ENCODE results near the gene ECSIT. TPM values are rescaled to one million over a fixed set of nuclear protein-coding genes. Genes with fewer than 3 reads are reported as not detected.
"Not testable (repeated sequence)": the region's sequence is repeated elsewhere in the genome, so short reads cannot be mapped to it uniquely, and the experiment has no call there.

ECSIT gene
- total RNA-seq, 1 experiment from 2014 or later, result 56.4 TPM

- CTCF ChIA-PET; H3K27me3 Mint-ChIP-seq (ENCODE audit: low read depth); H3K4me3 Mint-ChIP-seq; H3K9me3 Mint-ChIP-seq; H3K36me3 Mint-ChIP-seq; H3K27ac Mint-ChIP-seq; ATAC-seq; POLR2A ChIA-PET; H3K4me1 Mint-ChIP-seq; DNase-seq (ENCODE audit: low spot score): not testable (repeated sequence)
These were observed 44.8 kb upstream of the ECSIT start for GRCh38 chr19:11573763-11574162.

- H3K4me3 Mint-ChIP-seq; DNase-seq (ENCODE audit: low spot score); H3K4me1 Mint-ChIP-seq; H3K36me3 Mint-ChIP-seq; CTCF ChIA-PET; POLR2A ChIA-PET; H3K9me3 Mint-ChIP-seq; H3K27me3 Mint-ChIP-seq (ENCODE audit: low read depth); ATAC-seq; H3K27ac Mint-ChIP-seq: not testable (repeated sequence)
These were observed 44.4 kb upstream of the ECSIT start for GRCh38 chr19:11573354-11573753.

GRCh38 chr19:11570039-11570462 is 41.1 kb upstream of the ECSIT start:
- no peaks in the 10 kb centered on the region for H3K9me3 Mint-ChIP-seq
- H3K4me3 Mint-ChIP-seq, result no peak overlapping the region
- ChIA-PET POLR2A (interaction anchor here (0.7 kb wide), 1 partner anchor 224 kb away, joined by 4 read pairs; the partner anchor contains the start of genes CCDC159 and TMEM205), CTCF (interaction anchor here (1.1 to 1.8 kb wide), 2 partner anchors 11 to 34 kb away, joined by 3 to 7 read pairs; partner anchors contain the start of gene ELOF1)
- TF ChIP-seq, protein P1, sequence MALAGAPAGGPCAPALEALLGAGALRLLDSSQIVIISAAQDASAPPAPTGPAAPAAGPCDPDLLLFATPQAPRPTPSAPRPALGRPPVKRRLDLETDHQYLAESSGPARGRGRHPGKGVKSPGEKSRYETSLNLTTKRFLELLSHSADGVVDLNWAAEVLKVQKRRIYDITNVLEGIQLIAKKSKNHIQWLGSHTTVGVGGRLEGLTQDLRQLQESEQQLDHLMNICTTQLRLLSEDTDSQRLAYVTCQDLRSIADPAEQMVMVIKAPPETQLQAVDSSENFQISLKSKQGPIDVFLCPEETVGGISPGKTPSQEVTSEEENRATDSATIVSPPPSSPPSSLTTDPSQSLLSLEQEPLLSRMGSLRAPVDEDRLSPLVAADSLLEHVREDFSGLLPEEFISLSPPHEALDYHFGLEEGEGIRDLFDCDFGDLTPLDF (CRISPR knock-in tag; IDR thresholded peaks at IDR 0.05), result no peak
- TF ChIP-seq ZNF121 (CRISPR knock-in tag; IDR thresholded peaks at IDR 0.05) (no peak), ZNF138 (CRISPR knock-in tag; conservative IDR thresholded peaks at IDR 0.05) (no peak), ZNF416 (CRISPR knock-in tag; IDR thresholded peaks at IDR 0.05) (no peak), JAZF1 (CRISPR knock-in tag; IDR thresholded peaks at IDR 0.05) (no peak), ZNF219 (CRISPR knock-in tag; IDR thresholded peaks at IDR 0.05; ENCODE audit: borderline replicate concordance) (no peak), OVOL2 (CRISPR knock-in tag; IDR thresholded peaks at IDR 0.05; ENCODE audit: borderline replicate concordance) (no peak), ZNF317 (CRISPR knock-in tag; IDR thresholded peaks at IDR 0.05; ENCODE audit: borderline replicate concordance, low read depth) (no peak)
- TF ChIP-seq, protein P2, sequence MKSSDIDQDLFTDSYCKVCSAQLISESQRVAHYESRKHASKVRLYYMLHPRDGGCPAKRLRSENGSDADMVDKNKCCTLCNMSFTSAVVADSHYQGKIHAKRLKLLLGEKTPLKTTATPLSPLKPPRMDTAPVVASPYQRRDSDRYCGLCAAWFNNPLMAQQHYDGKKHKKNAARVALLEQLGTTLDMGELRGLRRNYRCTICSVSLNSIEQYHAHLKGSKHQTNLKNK (CRISPR knock-in tag; IDR thresholded peaks at IDR 0.05), result no peak
- TF ChIP-seq, protein P3, sequence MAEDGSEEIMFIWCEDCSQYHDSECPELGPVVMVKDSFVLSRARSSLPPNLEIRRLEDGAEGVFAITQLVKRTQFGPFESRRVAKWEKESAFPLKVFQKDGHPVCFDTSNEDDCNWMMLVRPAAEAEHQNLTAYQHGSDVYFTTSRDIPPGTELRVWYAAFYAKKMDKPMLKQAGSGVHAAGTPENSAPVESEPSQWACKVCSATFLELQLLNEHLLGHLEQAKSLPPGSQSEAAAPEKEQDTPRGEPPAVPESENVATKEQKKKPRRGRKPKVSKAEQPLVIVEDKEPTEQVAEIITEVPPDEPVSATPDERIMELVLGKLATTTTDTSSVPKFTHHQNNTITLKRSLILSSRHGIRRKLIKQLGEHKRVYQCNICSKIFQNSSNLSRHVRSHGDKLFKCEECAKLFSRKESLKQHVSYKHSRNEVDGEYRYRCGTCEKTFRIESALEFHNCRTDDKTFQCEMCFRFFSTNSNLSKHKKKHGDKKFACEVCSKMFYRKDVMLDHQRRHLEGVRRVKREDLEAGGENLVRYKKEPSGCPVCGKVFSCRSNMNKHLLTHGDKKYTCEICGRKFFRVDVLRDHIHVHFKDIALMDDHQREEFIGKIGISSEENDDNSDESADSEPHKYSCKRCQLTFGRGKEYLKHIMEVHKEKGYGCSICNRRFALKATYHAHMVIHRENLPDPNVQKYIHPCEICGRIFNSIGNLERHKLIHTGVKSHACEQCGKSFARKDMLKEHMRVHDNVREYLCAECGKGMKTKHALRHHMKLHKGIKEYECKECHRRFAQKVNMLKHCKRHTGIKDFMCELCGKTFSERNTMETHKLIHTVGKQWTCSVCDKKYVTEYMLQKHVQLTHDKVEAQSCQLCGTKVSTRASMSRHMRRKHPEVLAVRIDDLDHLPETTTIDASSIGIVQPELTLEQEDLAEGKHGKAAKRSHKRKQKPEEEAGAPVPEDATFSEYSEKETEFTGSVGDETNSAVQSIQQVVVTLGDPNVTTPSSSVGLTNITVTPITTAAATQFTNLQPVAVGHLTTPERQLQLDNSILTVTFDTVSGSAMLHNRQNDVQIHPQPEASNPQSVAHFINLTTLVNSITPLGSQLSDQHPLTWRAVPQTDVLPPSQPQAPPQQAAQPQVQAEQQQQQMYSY (CRISPR knock-in tag; IDR thresholded peaks at IDR 0.05), result no peak
- DNase-seq (ENCODE audit: low spot score), result no peak
- no peak overlapping the region for H3K27ac Mint-ChIP-seq
- no peaks in the 10 kb centered on the region for H3K4me1 Mint-ChIP-seq
- H3K27me3 Mint-ChIP-seq (ENCODE audit: low read depth), result no peaks in the 10 kb centered on the region
- H3K36me3 Mint-ChIP-seq, result no peaks in the 10 kb centered on the region
- ATAC-seq, result no peak

GRCh38 chr19:11566164-11566563 is 37.2 kb upstream of the ECSIT start:
- POLR2A ChIA-PET, result interaction anchor here (0.7 kb wide), 1 partner anchor 835 kb away, joined by 3 read pairs; the partner anchor contains the start of gene ZNF799
- Mint-ChIP-seq H3K4me1 (no peaks in the 10 kb centered on the region), H3K36me3 (no peaks in the 10 kb centered on the region), H3K27ac (peak overlapping the region; percentile 95; the same call in 1 of the 2 replicates), H3K4me3 (no peak overlapping the region), H3K27me3 (ENCODE audit: low read depth) (no peaks in the 10 kb centered on the region), H3K9me3 (no peaks in the 10 kb centered on the region)
- CTCF ChIA-PET, result no interaction called here
- no peak for ATAC-seq
- TF ChIP-seq ZNF423 (CRISPR knock-in tag; IDR thresholded peaks at IDR 0.05), result no peak
- TF ChIP-seq, protein P4, sequence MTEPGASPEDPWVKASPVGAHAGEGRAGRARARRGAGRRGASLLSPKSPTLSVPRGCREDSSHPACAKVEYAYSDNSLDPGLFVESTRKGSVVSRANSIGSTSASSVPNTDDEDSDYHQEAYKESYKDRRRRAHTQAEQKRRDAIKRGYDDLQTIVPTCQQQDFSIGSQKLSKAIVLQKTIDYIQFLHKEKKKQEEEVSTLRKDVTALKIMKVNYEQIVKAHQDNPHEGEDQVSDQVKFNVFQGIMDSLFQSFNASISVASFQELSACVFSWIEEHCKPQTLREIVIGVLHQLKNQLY (CRISPR knock-in tag; IDR thresholded peaks at IDR 0.05), result no peak
- TF ChIP-seq, protein P5, sequence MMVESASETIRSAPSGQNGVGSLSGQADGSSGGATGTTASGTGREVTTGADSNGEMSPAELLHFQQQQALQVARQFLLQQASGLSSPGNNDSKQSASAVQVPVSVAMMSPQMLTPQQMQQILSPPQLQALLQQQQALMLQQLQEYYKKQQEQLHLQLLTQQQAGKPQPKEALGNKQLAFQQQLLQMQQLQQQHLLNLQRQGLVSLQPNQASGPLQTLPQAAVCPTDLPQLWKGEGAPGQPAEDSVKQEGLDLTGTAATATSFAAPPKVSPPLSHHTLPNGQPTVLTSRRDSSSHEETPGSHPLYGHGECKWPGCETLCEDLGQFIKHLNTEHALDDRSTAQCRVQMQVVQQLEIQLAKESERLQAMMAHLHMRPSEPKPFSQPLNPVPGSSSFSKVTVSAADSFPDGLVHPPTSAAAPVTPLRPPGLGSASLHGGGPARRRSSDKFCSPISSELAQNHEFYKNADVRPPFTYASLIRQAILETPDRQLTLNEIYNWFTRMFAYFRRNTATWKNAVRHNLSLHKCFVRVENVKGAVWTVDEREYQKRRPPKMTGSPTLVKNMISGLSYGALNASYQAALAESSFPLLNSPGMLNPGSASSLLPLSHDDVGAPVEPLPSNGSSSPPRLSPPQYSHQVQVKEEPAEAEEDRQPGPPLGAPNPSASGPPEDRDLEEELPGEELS (CRISPR knock-in tag; IDR thresholded peaks at IDR 0.05), result no peak
- TF ChIP-seq ZNF219 (CRISPR knock-in tag; IDR thresholded peaks at IDR 0.05; ENCODE audit: borderline replicate concordance), result no peak
- DNase-seq (ENCODE audit: low spot score), result no peak

DNA sequence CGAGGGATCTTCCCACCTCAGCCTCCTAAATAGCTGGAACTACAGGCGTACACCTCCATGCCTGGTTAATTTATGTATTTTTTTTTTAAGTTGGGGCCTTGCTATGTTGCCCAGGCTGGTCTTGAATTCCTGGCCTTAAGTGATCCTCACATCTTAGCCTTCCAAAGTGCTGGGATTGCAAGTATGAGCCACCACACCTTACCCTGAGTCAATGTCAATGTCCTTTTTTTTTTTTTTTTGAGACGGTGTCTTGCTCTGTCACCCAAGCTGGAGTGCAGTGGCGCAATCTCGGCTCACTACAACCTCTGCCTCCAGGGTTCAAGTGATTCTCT is 36.7 kb upstream of the ECSIT start:
- H3K36me3 Mint-ChIP-seq; ATAC-seq; DNase-seq (ENCODE audit: low spot score); H3K4me1 Mint-ChIP-seq; POLR2A ChIA-PET; H3K27ac Mint-ChIP-seq; H3K9me3 Mint-ChIP-seq; H3K27me3 Mint-ChIP-seq (ENCODE audit: low read depth); H3K4me3 Mint-ChIP-seq: not testable (repeated sequence)
- CTCF ChIA-PET, result interaction anchor here (0.8 kb wide), 1 partner anchor 35 kb away, joined by 3 read pairs; no protein-coding TSS in a partner anchor

DNA sequence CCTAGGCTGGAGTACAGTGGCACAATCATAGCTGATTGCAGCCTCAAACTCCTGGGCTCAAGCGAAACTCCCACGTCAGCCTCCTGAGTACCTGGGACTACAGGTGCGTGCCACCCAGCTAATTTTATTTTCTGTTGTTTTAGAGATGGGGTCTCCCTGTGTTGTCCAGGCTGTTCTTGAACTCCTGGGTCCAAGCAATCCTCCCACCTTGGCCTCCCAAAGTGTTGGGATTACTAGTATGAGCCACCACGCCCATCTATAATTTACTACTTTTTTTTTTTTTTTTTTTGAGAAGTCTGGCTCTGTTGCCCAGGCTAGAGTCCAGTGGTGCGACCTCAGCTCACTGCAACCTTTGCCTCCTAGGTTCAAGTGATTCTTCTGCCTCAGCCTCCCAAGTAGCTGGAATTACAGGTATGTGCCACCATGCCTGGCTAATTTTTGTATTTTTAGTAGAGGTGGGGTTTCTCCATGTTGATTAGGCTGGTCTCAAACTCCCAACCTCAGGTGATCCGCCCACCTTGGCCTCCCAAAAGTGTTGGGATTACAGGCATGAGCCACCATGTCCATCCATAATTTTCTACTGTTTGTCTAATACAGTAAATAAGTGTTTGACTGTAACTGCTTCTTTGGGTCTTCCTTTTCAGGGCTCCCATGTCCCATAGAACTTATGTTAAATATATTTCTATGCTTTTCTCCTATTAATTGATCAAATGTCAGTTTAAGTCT is 35.3 kb upstream of the ECSIT start:
- POLR2A ChIA-PET, result interaction anchor here (1.0 kb wide), 1 partner anchor 14 kb away, joined by 3 read pairs; the partner anchor contains the start of gene ACP5
- not testable (repeated sequence) for H3K27ac Mint-ChIP-seq; H3K4me3 Mint-ChIP-seq; H3K27me3 Mint-ChIP-seq (ENCODE audit: low read depth); H3K4me1 Mint-ChIP-seq; DNase-seq (ENCODE audit: low spot score); H3K9me3 Mint-ChIP-seq; H3K36me3 Mint-ChIP-seq; ATAC-seq
- CTCF ChIA-PET, result interaction anchor here (1.1 kb wide), 1 partner anchor 12 kb away, joined by 4 read pairs; no protein-coding TSS in a partner anchor
